Thyroid gland (tissue), 4 donors: ENCODE data around the gene ZNF423. TPM values are rescaled to one million over a fixed set of nuclear protein-coding genes. Genes with fewer than 3 reads are reported as not detected.

Source experiments
- DNase-seq, 2 donors: peaks; one replicate each; pipeline ENCODE4 v3.0.0-alpha.2; 2019
- H3K27ac ChIP-seq, 3 donors: fragments of 200-600 bp; sonication (generic); 1 replicate in 2 of 3; 2 replicates in 1 of 3; pipeline ENCODE4 v1.5.1; 2016 to 2019; ENCODE audit warnings: mild to moderate bottlenecking in 1 of 3, moderate library complexity in 1 of 3
- H3K27me3 ChIP-seq: fragments of 200-600 bp; sonication (generic); one replicate; pipeline ENCODE4 v1.5.1; 2019
- H3K36me3 ChIP-seq, 2 donors: fragments of 200-600 bp; sonication (generic); one replicate each; pipeline ENCODE4 v1.5.1; 2016 to 2019
- H3K4me1 ChIP-seq, 2 donors: fragments of 200-600 bp; sonication (generic); one replicate each; pipeline ENCODE4 v1.5.1; 2017 to 2019
- H3K4me3 ChIP-seq, 3 donors: fragments of 200-600 bp; sonication (generic); replicated peaks in 1 of 3; 1 replicate in 2 of 3; 2 replicates in 1 of 3; pipeline ENCODE4 v1.5.1; 2016; ENCODE audit warnings: mild to moderate bottlenecking in 1 of 3
- H3K9me3 ChIP-seq: fragments of 200-600 bp; sonication (generic); one replicate; pipeline ENCODE4 v1.5.1; 2017
- CTCF ChIP-seq, 6 experiments: fragments of 200-600 bp in 3 of 6; fragments of 450-650 bp in 3 of 6; sonication (generic) in 3 of 6; IDR thresholded peaks; one replicate each; pipeline ENCODE4 v1.5.1; 2016 to 2019; ENCODE audit warnings: antibody characterized with exemption in 6 of 6, mild to moderate bottlenecking in 2 of 6, inconsistent platforms in 1 of 6, moderate library complexity in 1 of 6
- POLR2A ChIP-seq, 2 donors: fragments of 450-650 bp; IDR thresholded peaks; one replicate each; pipeline ENCODE4 v1.6.1; 2017; ENCODE audit warnings: antibody characterized with exemption in 2 of 2, mild to moderate bottlenecking in 2 of 2, moderate library complexity in 1 of 2
- WGBS, 2 donors: methylation state at CpG; one replicate each; pipeline ENCODE4 v1.1.5; 2017; 5-methylcytosine and 5-hydroxymethylcytosine counted together
- intact Hi-C: fragments of 100-400 bp; cut with DNase I; formaldehyde crosslinking; loops from one replicate; pipeline ENCODE4 v1.15.1; 2023
- total RNA-seq, 4 donors: library from RNA; depleted of rRNA; stranded (reverse); fragments of >200 nt; gene quantifications; one replicate each; pipeline ENCODE4 v1.2.3, GENCODE V29; 2016

Gene ZNF423
- total RNA-seq, 4 donors from 2014 or later: 7.4 to 10.0 (median 8.5) TPM

DNA sequence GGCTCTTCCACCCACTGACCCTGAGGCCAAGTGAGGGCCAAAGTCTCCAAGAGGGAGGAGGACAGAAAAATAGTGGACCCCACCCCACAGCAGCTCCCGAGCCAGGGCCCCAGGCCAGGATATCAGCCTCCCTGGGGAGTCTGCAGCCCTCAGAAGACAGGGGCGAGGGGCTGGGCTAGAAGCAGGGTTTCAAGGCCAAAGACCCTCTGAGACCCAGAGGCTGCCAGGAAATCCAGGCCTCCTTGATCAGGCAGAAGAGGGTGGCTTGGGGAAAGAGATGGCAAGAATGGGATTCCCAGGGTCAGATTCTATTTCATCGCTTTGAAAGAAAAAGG is 156.1 kb downstream of the ZNF423 start:
- intact Hi-C loops: no loop called here
- DNase-seq: no peak
- peaks cover 26 to 29% of the 10 kb centered on the region in 2 donors for H3K4me1 ChIP-seq
- peak overlapping the region; percentile 30 to 61 (median 57) for H3K27ac ChIP-seq
- WGBS, 2 donors: 75 to 91% methylated on average over 3 of the region's 3 CpGs
- H3K9me3 ChIP-seq: no peaks in the 10 kb centered on the region
- H3K27me3 ChIP-seq: no peaks in the 10 kb centered on the region
- H3K36me3 ChIP-seq: no peaks in the 10 kb centered on the region
- H3K4me3 ChIP-seq: no peak overlapping the region
- TF ChIP-seq CTCF (IDR thresholded peaks at IDR 0.05) (no peak), POLR2A (IDR thresholded peaks at IDR 0.05) (no peak)

DNA sequence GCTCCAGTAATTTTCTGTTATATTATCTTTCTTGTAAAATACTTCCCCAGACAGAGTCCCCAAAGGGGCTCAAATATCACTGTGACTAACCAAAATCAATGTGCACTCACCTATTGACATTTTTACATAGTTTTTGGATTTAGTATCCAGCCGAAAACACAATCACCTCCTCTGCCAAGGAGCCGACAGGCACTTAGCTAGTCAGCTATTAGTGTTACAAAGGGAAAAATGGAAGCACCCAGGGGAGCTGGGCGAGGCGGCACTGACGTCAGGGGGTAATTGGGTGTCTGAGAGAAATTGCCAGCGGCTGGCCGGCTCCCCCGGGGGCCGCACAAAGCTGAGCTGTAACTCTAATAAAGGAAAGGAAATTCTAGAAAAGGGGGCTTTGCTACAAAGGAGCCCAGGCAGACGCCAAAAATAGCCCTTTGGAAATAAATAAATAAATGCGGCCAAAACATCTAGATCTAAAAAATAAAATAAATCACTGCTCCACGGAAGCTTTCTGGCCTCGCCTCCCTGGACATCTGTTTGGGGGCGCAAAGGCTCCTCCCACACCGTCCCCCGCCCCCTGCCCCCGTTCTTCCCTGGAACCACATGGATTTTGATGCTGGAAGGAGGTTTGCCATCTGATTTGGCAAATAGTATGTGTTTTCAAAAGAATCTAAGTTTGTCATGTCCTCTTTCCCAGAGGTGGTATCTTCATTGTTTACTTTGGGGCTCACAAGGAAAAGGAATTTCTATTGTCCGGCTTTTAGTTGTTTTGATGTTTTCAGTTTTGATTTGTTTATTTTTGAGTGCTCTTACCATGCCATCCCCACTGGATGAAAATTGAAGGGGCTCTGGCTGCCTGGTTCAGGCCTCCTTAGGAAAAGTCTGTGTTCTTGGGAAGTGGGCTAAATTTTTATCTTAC is 156.7 kb downstream of the ZNF423 start:
- 62 to 72% methylated on average over 18 of the region's 18 CpGs for WGBS, 2 donors
- peak; percentile 11 to 12 for DNase-seq
- intact Hi-C loops: no loop called here
- Histone ChIP-seq H3K4me3 (no peak overlapping the region), H3K27ac (peak overlapping the region; percentile 30 to 61 (median 57)), H3K27me3 (no peaks in the 10 kb centered on the region), H3K36me3 (no peaks in the 10 kb centered on the region), H3K9me3 (no peaks in the 10 kb centered on the region), H3K4me1 (peaks cover 26 to 29% of the 10 kb centered on the region in 2 donors)
- TF ChIP-seq CTCF (IDR thresholded peaks at IDR 0.05) (no peak), POLR2A (IDR thresholded peaks at IDR 0.05) (no peak)

GRCh38 chr16:49698453-49698815 is 157.5 kb downstream of the ZNF423 start:
- DNase-seq: no peak
- H3K27ac ChIP-seq: peak overlapping the region in 1 of 3 donors; percentile 57
- H3K4me1 ChIP-seq: peaks cover 26 to 29% of the 10 kb centered on the region in 2 donors
- H3K36me3 ChIP-seq: no peaks in the 10 kb centered on the region
- no peaks in the 10 kb centered on the region for H3K9me3 ChIP-seq
- no peak overlapping the region for H3K4me3 ChIP-seq
- WGBS, 2 donors: 78 to 91% methylated on average over 26 of the region's 26 CpGs
- TF ChIP-seq POLR2A (IDR thresholded peaks at IDR 0.05) (no peak), CTCF (IDR thresholded peaks at IDR 0.05) (no peak)
- intact Hi-C loops: no loop called here
- H3K27me3 ChIP-seq: no peaks in the 10 kb centered on the region

- no peak for TF ChIP-seq POLR2A (IDR thresholded peaks at IDR 0.05)
- TF ChIP-seq CTCF (IDR thresholded peaks at IDR 0.05): no peak
- Histone ChIP-seq H3K27me3 (no peaks in the 10 kb centered on the region), H3K36me3 (no peaks in the 10 kb centered on the region), H3K9me3 (no peaks in the 10 kb centered on the region), H3K27ac (no peak overlapping the region), H3K4me3 (no peak overlapping the region), H3K4me1 (peaks cover 26 to 29% of the 10 kb centered on the region in 2 donors)
- WGBS, 2 donors: 86 to 87% methylated on average over 28 of the region's 28 CpGs
- DNase-seq: no peak
- intact Hi-C loops: no loop called here
Measured at GRCh38 chr16:49697631-49698452, 158.1 kb downstream of the ZNF423 start.
